ENCODE data around the gene MTHFD1L.

MTHFD1L gene

DNA sequence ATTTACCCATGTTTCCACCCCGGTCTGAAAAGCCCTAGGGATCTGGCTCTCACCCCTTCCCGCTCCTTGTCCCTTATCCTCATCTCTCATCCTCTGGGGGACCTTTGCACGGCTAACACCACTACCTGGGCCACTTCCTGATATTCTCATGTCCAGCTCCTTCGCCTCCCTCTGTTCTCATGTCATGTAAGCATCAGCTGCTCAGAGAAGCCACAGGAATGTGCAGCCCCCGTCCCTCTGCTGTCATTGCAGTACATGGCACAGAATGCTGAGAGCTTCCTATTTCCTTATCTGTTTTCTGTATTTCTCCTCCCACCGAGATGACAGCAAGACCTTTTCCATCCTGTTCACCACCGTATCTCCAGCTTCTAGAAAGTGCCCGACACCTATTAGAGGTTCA, 102.4 kb downstream of the MTHFD1L start:
- peaks cover 61% of the 10 kb centered on the region for H3K36me3 ChIP-seq (ENCODE audit: control insufficient read depth, insufficient read depth, low read length)
- H3K9ac ChIP-seq (ENCODE audit: low read depth, low read length) = no peak overlapping the region
- H3K27ac ChIP-seq (ENCODE audit: low read depth, low read length) = no peak overlapping the region
- no peak overlapping the region for H3K4me3 ChIP-seq (ENCODE audit: low read depth, low read length)
- no peaks in the 10 kb centered on the region for H3K27me3 ChIP-seq (ENCODE audit: control insufficient read depth, insufficient read depth, low read length)
- H3K9me3 ChIP-seq (ENCODE audit: control insufficient read depth, insufficient read depth, low read length) = no peaks in the 10 kb centered on the region
- H3K4me1 ChIP-seq (ENCODE audit: control insufficient read depth, insufficient read depth, low read length) = no peaks in the 10 kb centered on the region

DNA sequence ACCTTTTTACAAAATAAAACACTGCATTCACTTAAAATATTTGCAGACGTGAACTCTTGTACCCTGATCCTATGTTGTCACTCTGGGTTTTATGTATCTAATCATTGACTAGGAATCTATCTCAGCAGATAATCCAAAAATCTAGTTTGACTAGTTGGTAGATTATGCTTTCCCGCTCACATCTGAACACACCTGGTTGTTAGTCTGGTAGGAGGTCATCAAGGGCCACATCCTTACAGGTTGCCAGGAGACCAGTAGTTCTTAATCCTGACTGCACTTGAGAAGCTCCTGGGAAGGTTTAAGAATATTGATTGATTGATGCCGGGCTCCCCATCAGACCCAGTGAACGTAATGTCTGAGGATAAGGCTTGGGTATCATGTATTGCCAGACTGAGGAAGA, 104.4 kb downstream of the MTHFD1L start:
- H3K9me3 ChIP-seq (ENCODE audit: control insufficient read depth, insufficient read depth, low read length) = no peaks in the 10 kb centered on the region
- peaks cover 66% of the 10 kb centered on the region for H3K36me3 ChIP-seq (ENCODE audit: control insufficient read depth, insufficient read depth, low read length)

DNA sequence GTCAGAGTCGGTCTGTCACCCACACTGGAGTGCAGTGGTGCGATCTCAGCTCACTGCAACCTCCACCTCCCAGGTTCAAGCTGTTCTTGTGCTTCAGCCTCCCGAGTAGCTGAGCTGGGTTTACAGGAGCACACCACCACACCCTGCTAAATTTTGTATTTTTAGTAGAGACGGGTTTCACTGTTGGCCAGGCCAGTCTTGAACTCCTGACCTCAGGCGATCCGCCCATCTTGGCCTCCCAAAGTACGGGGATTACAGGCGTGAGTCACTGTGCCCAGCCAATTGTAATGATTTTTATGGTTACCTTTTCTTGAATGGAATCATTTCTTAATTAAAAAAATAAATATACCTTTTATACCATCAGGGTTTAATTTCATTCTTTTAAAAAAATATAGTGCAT, 105.7 kb downstream of the MTHFD1L start:
- H3K36me3 ChIP-seq (ENCODE audit: control insufficient read depth, insufficient read depth, low read length) = peaks cover 63% of the 10 kb centered on the region
- no peaks in the 10 kb centered on the region for H3K4me1 ChIP-seq (ENCODE audit: control insufficient read depth, insufficient read depth, low read length)
- H3K9ac ChIP-seq (ENCODE audit: low read depth, low read length) = no peak overlapping the region
- H3K27ac ChIP-seq (ENCODE audit: low read depth, low read length) = no peak overlapping the region
- no peaks in the 10 kb centered on the region for H3K9me3 ChIP-seq (ENCODE audit: control insufficient read depth, insufficient read depth, low read length)
- no peaks in the 10 kb centered on the region for H3K27me3 ChIP-seq (ENCODE audit: control insufficient read depth, insufficient read depth, low read length)
- H3K4me3 ChIP-seq (ENCODE audit: low read depth, low read length) = no peak overlapping the region

More for the DNA sequence above, 104.4 kb downstream of the MTHFD1L start:
- Histone ChIP-seq H3K27me3 (ENCODE audit: control insufficient read depth, insufficient read depth, low read length) (no peaks in the 10 kb centered on the region), H3K9ac (ENCODE audit: low read depth, low read length) (no peak overlapping the region), H3K4me3 (ENCODE audit: low read depth, low read length) (no peak overlapping the region), H3K4me1 (ENCODE audit: control insufficient read depth, insufficient read depth, low read length) (no peaks in the 10 kb centered on the region), H3K27ac (ENCODE audit: low read depth, low read length) (no peak overlapping the region)

DNA sequence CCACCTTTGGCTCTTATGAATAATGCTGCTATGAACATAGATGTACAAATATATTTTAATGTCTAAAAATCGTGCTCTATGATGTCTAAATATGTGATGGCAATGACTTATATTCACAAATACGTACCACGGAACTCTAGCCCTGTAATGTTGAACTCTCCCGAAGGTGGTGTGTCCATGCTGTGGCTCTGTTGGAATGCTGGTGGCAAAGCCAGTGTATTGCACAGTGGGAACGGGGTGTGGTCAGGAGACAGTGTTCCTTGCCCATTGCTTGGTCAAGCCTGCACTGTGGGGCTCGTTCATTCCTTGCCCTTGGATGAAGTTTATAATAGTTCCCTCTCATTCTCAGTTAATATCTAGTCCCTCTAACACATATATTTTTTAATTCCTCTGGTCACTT, 109.6 kb downstream of the MTHFD1L start:
- Histone ChIP-seq H3K27ac (ENCODE audit: low read depth, low read length) (no peak overlapping the region), H3K9ac (ENCODE audit: low read depth, low read length) (no peak overlapping the region), H3K9me3 (ENCODE audit: control insufficient read depth, insufficient read depth, low read length) (no peaks in the 10 kb centered on the region), H3K4me1 (ENCODE audit: control insufficient read depth, insufficient read depth, low read length) (peaks cover 5% of the 10 kb centered on the region; the same call in 1 of the 2 replicates), H3K27me3 (ENCODE audit: control insufficient read depth, insufficient read depth, low read length) (no peaks in the 10 kb centered on the region), H3K4me3 (ENCODE audit: low read depth, low read length) (no peak overlapping the region), H3K36me3 (ENCODE audit: control insufficient read depth, insufficient read depth, low read length) (peaks cover 62% of the 10 kb centered on the region)

DNA sequence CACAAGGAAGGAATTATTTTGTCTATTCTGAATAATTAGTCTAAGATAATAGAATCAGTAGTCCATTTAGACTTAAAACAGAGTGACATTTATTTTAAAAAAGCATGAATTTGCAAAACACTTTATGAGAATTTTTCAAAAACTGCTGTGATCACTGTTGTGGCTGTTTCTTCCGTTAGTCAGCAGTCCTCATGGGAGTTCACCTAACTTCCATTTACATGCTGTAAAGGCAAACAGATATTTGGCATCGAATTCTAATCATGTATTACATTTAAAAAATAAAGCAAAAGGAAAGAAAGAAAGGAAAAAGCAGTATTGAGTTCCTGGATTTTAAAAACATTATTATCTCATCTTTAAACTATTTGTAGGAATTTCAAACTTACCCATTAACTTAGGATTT, 111.8 kb downstream of the MTHFD1L start:
- Histone ChIP-seq H3K4me1 (ENCODE audit: control insufficient read depth, insufficient read depth, low read length) (peaks cover 7% of the 10 kb centered on the region; the same call in 1 of the 2 replicates), H3K36me3 (ENCODE audit: control insufficient read depth, insufficient read depth, low read length) (peaks cover 42% of the 10 kb centered on the region), H3K4me3 (ENCODE audit: low read depth, low read length) (no peak overlapping the region), H3K27me3 (ENCODE audit: control insufficient read depth, insufficient read depth, low read length) (no peaks in the 10 kb centered on the region), H3K9ac (ENCODE audit: low read depth, low read length) (no peak overlapping the region), H3K9me3 (ENCODE audit: control insufficient read depth, insufficient read depth, low read length) (no peaks in the 10 kb centered on the region), H3K27ac (ENCODE audit: low read depth, low read length) (no peak overlapping the region)

DNA sequence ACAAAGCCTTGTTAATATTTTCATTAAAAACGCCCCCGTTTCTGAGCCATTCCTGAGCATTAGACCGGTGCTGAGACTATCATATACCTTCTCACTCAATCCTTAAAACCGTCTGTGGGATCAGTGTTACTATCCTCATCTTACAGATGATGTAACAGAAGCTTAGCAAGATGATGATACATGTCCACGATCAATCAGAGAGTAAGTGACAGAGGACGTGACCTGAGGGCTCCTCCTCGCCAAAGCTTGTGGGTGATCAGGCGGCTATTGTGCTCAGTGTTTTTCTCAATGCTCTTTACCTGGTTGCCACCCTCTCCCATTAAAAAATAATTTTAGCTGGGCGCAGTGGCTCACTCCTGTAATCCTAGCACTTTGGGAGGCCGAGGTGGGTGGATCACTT, 113.1 kb downstream of the MTHFD1L start:
- Histone ChIP-seq H3K9ac (ENCODE audit: low read depth, low read length) (no peak overlapping the region), H3K27me3 (ENCODE audit: control insufficient read depth, insufficient read depth, low read length) (no peaks in the 10 kb centered on the region), H3K4me3 (ENCODE audit: low read depth, low read length) (no peak overlapping the region), H3K36me3 (ENCODE audit: control insufficient read depth, insufficient read depth, low read length) (peaks cover 39% of the 10 kb centered on the region), H3K27ac (ENCODE audit: low read depth, low read length) (no peak overlapping the region), H3K9me3 (ENCODE audit: control insufficient read depth, insufficient read depth, low read length) (no peaks in the 10 kb centered on the region), H3K4me1 (ENCODE audit: control insufficient read depth, insufficient read depth, low read length) (peaks cover 7% of the 10 kb centered on the region; the same call in 1 of the 2 replicates)

DNA sequence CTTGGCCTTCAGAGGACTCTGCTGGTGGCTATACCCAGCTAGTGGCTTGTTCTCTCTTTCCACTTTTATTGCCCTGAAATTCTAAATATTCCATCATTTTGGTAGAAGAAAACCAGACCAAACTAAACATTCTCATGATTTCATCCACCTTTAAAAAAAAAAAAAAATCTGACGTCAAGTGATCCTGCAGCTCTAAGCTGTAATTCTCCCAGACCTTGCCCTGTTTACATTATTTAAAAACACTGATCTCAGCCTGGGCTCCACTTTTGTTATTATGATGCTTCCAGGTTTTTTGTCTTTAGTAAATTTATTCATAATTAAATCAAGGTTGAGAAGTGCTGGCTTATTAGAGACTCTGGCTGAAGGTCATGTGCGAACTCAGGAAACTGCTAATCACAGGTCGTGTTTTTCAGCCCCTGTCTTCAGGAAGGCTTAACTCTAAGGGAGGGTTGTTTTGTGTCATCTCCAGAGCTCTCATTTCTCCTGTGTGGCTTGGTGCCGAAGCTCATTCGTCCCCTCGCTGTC, 114.4 kb downstream of the MTHFD1L start:
- no peak overlapping the region for H3K9ac ChIP-seq (ENCODE audit: low read depth, low read length)
- H3K36me3 ChIP-seq (ENCODE audit: control insufficient read depth, insufficient read depth, low read length) = peaks cover 34% of the 10 kb centered on the region
- peak overlapping the region; percentile 20 for H3K27ac ChIP-seq (ENCODE audit: low read depth, low read length)
- no peaks in the 10 kb centered on the region for H3K9me3 ChIP-seq (ENCODE audit: control insufficient read depth, insufficient read depth, low read length)
- no peak overlapping the region for H3K4me3 ChIP-seq (ENCODE audit: low read depth, low read length)
- H3K27me3 ChIP-seq (ENCODE audit: control insufficient read depth, insufficient read depth, low read length) = no peaks in the 10 kb centered on the region
- peaks cover 7% of the 10 kb centered on the region; the same call in 1 of the 2 replicates for H3K4me1 ChIP-seq (ENCODE audit: control insufficient read depth, insufficient read depth, low read length)

DNA sequence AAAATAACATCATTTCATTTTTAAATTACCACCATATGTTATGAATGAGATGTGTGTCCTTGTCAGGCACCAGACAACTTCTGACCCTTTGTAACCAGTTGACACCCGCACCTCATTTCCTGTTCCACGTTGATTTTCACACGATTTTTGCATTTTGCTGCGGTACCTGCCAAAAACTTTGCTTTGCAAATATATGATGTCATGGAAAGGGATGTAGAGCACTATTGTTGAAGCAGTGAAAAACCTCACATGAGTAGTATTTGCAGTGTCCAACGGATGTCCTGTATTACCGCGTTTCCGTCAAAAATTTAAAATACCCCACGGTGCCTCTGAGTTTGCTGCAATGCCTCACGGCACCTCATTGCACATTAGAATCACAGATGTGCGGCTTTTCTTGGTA, 115.6 kb downstream of the MTHFD1L start:
- Histone ChIP-seq H3K9ac (ENCODE audit: low read depth, low read length) (no peak overlapping the region), H3K4me1 (ENCODE audit: control insufficient read depth, insufficient read depth, low read length) (peaks cover 7% of the 10 kb centered on the region; the same call in 1 of the 2 replicates), H3K9me3 (ENCODE audit: control insufficient read depth, insufficient read depth, low read length) (no peaks in the 10 kb centered on the region), H3K36me3 (ENCODE audit: control insufficient read depth, insufficient read depth, low read length) (peaks cover 29% of the 10 kb centered on the region), H3K27me3 (ENCODE audit: control insufficient read depth, insufficient read depth, low read length) (no peaks in the 10 kb centered on the region), H3K27ac (ENCODE audit: low read depth, low read length) (no peak overlapping the region), H3K4me3 (ENCODE audit: low read depth, low read length) (no peak overlapping the region)

DNA sequence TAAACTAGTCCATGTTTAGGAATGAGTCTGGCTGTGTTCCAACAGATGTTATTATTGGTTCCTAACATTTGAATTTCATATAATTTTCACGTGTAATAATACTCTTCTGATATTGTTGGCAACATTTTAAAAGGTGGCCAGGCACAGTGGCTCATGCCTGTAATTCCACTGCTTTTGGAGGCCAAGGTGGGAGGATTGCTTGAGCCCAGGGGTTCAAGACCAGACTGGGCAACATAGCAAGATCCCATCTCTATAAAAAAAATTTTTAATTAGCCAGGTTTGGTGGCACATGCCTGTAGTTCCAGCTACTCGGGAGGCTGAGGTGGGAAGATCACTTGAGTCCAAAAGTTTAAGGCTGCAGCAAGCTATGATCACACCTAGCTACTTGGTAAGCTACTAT, 116.2 kb downstream of the MTHFD1L start:
- H3K4me3 ChIP-seq (ENCODE audit: low read depth, low read length) = no peak overlapping the region
- H3K9ac ChIP-seq (ENCODE audit: low read depth, low read length) = no peak overlapping the region
- peaks cover 30% of the 10 kb centered on the region for H3K36me3 ChIP-seq (ENCODE audit: control insufficient read depth, insufficient read depth, low read length)
- H3K9me3 ChIP-seq (ENCODE audit: control insufficient read depth, insufficient read depth, low read length) = no peaks in the 10 kb centered on the region
- H3K4me1 ChIP-seq (ENCODE audit: control insufficient read depth, insufficient read depth, low read length) = peaks cover 10% of the 10 kb centered on the region
- H3K27me3 ChIP-seq (ENCODE audit: control insufficient read depth, insufficient read depth, low read length) = no peaks in the 10 kb centered on the region
- no peak overlapping the region for H3K27ac ChIP-seq (ENCODE audit: low read depth, low read length)

DNA sequence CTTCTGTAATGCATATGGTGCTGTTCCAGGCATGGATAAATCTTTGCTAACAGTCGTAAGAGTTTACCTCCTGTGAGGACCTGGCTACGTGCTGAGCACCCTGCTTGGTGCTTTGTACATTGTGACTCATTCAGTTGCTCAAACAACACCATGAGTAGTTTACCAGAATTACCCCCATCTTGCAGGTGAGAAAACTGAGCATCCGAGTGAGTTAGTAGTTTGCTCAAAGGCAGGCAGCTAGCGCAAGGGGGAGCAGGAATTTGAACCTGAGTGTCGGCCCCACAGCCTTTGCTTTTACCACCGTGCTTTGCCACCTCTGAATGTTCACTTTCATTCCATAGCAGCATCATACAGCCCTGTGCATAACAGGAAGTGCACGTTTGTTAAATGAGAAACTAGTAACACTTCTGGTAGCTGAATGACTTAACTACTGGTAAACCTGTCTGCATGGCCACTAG, 121.9 kb downstream of the MTHFD1L start:
- Histone ChIP-seq H3K9me3 (ENCODE audit: control insufficient read depth, insufficient read depth, low read length) (no peaks in the 10 kb centered on the region), H3K9ac (ENCODE audit: low read depth, low read length) (no peak overlapping the region), H3K4me1 (ENCODE audit: control insufficient read depth, insufficient read depth, low read length) (peaks cover 7% of the 10 kb centered on the region; the same call in 1 of the 2 replicates), H3K27me3 (ENCODE audit: control insufficient read depth, insufficient read depth, low read length) (no peaks in the 10 kb centered on the region), H3K4me3 (ENCODE audit: low read depth, low read length) (no peak overlapping the region), H3K27ac (ENCODE audit: low read depth, low read length) (no peak overlapping the region), H3K36me3 (ENCODE audit: control insufficient read depth, insufficient read depth, low read length) (peaks cover 28% of the 10 kb centered on the region)

DNA sequence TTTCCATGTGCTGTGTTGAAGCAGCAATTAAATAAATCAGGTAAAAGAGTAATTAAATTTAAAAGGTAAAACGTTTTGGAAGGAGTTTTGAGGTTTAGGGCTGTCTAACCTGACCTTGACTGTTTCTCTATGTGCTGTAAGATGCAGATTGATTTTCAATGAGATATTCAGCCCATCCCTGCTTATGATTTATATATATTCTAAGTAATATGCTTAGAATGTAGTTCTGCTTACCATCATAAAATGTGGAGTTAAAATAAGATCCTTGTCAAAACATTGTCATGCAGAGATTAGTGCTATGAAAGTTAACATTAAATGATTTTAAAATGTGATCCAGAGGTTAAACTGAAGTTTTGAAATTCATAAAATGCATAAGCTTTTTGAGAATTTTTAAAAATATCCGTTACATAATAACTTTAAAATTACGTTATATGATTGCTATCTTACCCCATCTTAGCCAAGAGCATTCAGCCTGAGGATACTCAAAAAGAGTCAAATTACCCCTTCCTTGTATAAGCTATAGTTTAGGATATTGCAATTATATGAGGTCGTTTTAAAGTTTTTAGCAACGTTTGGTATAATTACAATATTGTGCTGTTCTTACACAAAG, 122.5 kb downstream of the MTHFD1L start:
- no peaks in the 10 kb centered on the region for H3K9me3 ChIP-seq (ENCODE audit: control insufficient read depth, insufficient read depth, low read length)
- peaks cover 25% of the 10 kb centered on the region for H3K36me3 ChIP-seq (ENCODE audit: control insufficient read depth, insufficient read depth, low read length)
- H3K27ac ChIP-seq (ENCODE audit: low read depth, low read length) = no peak overlapping the region
- no peak overlapping the region for H3K9ac ChIP-seq (ENCODE audit: low read depth, low read length)
- no peak overlapping the region for H3K4me3 ChIP-seq (ENCODE audit: low read depth, low read length)
- no peaks in the 10 kb centered on the region for H3K27me3 ChIP-seq (ENCODE audit: control insufficient read depth, insufficient read depth, low read length)
- H3K4me1 ChIP-seq (ENCODE audit: control insufficient read depth, insufficient read depth, low read length) = peaks cover 8% of the 10 kb centered on the region; the same call in 1 of the 2 replicates
